GM18867 (cell line): ENCODE measurements around the gene RAB33B.
"Not testable (repeated sequence)": the region's sequence is repeated elsewhere in the genome, so short reads cannot be mapped to it uniquely, and the experiment has no call there.

Experiments used
- ATAC-seq: cut with Tn5 transposase; IDR thresholded peaks from one replicate; pipeline ENCODE4 v1.9.1; 2021; ENCODE audit warnings: mild to moderate bottlenecking, moderate library complexity; ENCODE audit not compliant: unreplicated experiment

RAB33B gene

GRCh38 chr4:139461022-139461628 is 7.2 kb downstream of the RAB33B start:
- no peak for ATAC-seq

DNA sequence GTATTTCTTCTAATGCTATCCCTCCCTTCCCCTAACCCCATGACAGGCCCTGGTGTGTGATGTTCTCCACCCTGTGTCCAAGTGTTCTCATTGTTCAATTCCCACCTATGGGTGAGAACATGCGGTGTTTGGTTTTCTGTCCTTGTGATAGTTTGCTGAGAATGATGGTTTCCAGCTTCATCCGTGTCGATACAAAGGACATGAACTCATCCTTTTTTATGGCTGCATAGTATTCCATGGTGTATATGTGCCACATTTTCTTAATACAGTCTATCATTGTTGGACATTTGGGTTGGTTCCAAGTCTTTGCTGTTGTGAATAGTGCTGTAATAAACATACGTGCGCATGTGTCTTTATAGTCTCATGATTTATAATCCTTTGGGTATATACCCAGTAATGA is 10.6 kb downstream of the RAB33B start:
- not testable (repeated sequence) for ATAC-seq

- no peak for ATAC-seq
Measured at GRCh38 chr4:139465922-139466321, 12.0 kb downstream of the RAB33B start.

DNA sequence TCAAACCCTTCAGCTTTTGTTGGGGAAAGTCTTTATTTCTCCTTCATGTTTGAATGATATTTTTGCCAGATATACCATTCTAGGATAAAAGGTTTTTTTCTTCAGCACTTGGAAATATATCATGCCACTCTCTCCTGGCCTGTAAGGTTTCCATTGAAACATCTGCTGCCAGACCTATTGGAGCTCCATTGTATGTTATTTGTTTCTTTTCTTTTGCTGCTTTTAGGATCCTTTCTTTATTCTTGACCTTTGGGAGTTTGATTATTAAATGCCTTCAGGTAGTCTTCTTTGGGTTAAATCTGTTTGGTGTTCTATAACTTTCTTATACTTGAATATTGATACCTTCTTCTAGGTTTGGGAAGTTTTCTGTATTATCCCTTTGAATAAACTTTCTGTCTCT is 14.8 kb downstream of the RAB33B start:
- not testable (repeated sequence) for ATAC-seq

DNA sequence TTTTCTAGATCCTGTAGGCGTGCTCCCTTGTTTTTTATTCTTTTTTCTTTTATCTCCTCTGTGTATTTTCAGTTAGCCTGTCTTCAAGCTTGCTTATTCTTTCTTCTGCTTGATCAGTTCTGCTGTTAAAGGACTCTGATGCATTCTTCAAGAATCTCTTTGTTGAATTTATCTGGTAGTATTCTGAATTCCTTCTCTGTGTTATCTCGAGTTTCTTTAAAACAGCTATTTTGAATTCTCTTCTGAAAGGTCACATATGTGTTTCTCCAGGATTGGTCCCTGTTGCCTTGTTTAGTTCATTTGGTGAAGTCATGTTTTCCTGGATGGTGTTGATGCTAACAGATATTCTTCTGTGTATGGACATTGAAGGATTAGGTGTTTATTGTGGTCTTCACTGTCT is 15.3 kb downstream of the RAB33B start:
- ATAC-seq, result no peak

GRCh38 chr4:139469869-139470268 is 15.9 kb downstream of the RAB33B start:
- no peak for ATAC-seq

DNA sequence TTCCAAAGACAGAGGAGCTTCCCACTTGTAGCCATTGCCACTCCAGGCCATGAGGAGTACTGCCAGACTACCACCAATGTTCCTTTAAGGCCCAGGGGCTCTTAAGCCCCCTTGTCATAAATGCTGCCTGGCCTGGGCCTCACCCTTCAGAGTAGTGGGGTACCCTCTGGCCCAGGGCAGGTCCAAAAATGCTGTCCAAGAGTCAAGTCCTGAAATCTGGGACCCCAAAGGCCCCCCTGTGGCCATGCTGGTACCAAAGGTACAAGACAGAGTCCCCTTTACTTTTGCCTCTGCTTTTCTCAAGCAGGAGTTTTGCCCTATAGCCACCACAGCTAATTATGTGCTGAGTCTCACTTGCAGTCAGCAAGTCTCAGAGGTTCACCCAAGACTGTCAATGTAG is 16.4 kb downstream of the RAB33B start:
- ATAC-seq, result no peak

DNA sequence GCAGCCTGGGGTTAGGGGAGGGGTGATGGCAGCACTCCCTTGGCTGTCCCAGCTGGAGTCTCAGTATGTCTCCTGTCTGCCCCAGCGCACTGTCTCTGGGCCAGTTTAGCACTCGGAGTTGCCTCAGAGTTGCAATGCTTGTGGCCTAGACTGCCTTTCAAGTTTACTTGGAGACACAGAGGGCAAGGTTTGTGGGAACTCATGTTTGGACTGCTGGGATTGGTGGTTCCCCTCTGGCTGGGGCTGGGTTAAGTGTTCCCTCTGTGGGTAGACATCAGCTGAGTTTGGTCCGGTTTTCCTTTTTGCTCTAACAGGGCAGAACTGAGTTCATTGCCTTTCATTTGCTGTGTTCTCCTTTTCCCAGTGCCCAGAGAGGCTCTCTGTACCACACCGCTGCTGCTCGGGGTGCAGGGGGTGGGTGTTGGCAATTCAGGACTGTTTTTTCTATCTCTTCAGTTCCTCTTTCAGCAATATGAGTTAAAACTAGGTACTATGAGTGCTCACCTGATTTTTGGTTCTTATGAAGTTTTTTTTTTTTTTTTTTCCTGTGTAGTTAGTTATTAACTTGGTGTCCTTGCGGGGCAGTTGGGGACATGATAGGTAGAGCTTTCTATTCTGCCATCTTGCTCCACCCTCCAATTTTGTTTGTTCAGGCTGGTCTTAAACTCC is 17.2 kb downstream of the RAB33B start:
- no peak for ATAC-seq

DNA sequence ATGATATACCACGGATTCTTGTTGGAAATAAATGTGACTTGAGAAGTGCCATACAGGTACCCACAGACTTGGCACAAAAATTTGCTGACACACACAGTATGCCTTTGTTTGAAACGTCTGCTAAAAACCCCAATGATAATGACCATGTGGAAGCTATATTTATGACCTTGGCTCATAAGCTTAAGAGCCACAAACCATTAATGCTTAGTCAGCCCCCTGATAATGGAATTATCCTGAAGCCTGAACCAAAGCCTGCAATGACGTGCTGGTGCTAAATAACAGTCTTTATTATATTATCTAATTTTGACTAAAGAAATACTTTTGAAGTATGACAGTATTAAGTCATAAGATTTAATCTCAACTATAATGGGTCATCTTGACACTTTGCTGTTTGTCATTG is 18.9 kb downstream of the RAB33B start:
- no peak for ATAC-seq

DNA sequence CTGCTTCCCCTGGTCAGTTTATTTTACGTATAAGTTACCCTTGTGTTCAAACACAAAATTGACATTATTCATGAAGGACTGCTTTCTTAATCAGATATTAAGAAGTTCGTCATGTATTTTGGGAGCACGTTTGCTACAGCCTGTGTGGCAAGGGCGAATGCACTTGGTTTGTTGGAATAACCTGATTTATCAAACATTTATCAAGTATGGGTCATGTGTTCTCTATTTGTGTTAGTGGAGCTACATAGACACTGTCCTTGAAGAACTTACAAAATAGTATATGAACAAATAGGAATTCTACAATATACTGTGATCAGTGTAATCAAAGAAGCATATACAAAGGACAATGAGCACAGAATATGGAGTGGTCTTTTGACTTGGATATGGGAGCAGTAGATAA is 22.4 kb downstream of the RAB33B start:
- ATAC-seq, result no peak

GRCh38 chr4:139481465-139481864 is 27.5 kb downstream of the RAB33B start:
- ATAC-seq, result no peak

DNA sequence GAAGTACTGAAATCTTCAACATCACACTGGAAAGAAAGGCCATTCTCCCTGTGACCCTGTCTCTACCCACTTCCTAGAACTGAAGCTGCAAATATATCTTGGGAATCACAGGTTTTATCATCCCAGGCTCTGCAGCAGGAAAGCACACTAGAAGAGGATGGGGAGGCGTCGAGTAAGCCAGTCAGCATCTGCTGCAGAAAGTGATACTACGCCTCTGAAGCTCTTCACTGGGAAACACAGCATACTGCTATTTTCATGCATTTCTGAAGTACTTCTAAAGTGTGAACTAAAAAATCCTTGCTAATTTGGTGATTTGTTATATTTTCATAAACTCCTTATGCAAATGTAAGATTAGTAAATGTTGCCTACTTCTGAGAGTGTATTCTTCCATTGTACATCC is 29.1 kb downstream of the RAB33B start:
- ATAC-seq, result no peak

DNA sequence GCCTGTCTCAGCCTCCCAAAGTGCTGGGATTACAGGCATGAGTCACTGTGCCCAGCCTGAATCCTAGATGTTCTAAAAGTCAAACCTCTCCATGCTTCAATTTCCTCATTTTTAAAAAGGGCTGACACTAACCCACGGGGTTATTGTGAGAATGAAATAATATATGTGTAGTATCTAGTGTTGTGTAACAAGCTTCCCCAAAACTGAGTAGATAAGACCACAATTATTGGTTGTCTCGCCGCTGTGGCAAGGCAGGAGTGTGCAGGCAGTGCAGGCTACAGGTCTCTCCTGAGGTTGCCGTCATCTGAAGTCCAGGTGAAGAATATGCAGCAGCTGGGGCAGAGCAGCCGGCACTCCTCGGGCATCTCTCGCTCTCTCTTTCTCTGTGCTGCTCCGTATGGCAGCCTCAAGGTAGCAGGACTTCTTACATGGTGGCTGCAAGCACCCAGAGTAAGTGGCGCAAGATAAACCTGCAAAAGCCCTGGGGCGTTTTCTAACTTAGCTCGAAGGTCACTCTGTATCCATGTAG is 30.9 kb downstream of the RAB33B start:
- ATAC-seq, result no peak

DNA sequence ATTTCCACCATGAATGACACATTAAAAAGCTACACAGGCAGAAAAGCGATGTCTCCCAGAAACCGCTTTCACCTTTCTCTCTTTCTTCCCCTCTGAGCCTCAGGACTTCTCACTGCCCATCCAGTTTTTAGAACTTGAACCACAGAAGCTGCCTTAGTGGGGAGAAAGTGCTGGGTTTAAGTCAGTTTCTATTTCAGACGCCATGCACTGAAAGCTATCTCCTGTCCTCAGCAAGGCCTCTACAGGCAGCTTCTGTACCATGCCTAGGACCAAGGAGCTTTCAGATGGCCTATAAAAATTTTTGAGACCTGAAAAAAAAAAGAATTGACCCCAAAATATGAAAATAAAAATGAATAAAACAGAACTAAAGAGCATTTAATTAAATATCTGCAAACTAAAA is 34.5 kb downstream of the RAB33B start:
- no peak for ATAC-seq

DNA sequence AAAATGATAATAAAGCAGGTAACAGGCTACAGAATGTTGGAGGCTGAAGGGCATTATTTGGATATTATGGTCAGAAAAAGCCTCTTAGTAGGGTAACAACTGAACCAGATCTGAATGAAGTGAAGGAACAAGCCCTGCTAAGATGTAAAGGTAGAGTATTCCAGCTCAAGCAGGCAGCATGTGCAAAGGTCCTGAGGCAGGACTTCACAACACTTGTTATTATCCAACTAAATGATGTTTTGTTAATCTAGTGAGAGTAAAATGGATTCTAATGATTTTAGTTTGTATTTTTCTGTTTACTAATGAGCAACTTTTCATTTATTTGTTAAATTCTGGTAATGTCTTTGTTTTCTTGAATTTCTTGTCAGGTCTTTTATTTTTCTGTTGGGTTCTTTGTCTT is 35.7 kb downstream of the RAB33B start:
- ATAC-seq, result no peak

DNA sequence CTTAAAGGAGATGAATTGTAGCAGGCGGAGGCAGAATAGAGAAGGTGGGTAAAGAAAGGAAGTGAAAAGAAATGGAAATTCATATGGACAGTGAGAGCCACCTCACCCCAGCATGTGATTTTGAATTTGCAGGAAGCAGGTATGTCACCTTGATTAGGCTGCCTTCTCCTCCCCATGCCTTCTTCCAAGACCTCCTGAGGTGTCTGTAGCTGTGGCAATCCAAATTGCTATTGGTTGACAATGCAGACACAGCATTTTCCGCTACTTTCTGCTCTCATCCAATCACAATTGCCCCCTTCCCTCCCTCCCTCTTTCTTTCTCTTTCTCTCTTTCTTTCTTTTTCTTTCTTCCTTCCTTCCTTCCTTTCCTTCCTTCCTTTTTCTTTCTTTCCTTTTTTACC is 38.5 kb downstream of the RAB33B start:
- no peak for ATAC-seq

DNA sequence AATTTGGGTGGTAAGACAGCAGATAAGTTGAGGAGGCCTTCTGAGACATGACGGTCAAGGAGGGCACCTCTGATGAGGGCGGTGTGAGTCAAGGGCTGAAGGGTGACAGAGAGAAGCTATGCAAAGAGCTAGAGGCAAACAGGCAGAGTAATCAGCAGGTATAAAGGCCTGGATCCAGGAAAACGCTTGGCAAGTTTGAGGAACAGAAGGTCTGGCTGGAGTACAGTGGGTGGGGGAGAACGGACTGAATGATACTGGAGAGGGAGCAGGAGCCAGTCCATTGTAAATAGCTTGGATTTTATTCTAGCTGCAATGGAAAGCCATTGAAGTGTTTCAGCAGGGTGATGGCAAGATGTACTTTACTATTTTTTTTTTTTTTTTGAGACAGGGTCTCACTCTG is 39.3 kb downstream of the RAB33B start:
- no peak for ATAC-seq

DNA sequence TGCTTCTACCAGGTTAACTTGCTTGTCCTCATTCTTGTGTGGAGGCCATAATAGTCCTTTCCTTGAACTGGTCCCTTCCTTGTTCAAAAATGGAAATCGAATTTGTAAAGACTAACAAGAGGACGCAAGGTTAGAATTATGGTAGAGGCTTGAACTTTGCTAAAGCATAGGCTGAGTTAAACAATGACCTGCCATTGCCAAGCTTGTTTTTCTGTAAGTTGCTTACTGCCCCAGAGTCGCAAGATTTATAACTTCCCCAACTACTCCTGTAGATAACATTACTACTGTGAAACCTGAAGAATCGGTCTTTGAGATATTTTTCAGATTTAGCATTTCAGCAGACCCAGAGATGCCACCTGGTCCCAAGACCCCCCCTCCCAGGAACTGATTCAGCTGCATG is 45.3 kb downstream of the RAB33B start:
- no peak for ATAC-seq

GRCh38 chr4:139501117-139501516 is 47.2 kb downstream of the RAB33B start:
- ATAC-seq, result no peak

DNA sequence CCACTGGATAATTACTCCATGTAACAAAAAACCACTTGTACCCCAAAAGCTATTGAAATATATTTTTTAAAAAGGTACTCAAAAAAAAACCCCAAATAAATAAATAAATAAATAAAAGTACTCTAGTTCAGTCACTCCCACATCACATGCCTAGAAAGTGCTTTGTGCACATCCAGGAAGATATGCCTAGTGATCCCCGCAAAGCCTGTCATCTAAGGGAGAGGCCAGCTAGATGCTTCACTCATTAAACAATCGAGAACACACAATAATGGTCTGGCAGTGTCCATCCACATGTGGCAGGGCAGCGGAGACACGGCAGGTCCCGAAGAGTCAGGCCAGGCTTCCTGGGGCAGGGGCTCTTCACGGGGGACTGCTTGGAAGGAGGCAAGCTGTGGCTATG is 47.6 kb downstream of the RAB33B start:
- ATAC-seq, result no peak

- ATAC-seq, result no peak
Measured at GRCh38 chr4:139501927-139502899, 48.3 kb downstream of the RAB33B start.
